ENCODE measurements around the gene RALB. TPM values are rescaled to one million over a fixed set of nuclear protein-coding genes. Genes with fewer than 3 reads are reported as not detected.

Gene RALB
- total RNA-seq, 2 donors from 2014 or later, result 37.1 to 45.8 TPM

- H3K4me3 ChIP-seq (ENCODE audit: low read length), result no peak overlapping the region
- peaks cover 18% of the 10 kb centered on the region for H3K4me1 ChIP-seq (ENCODE audit: control insufficient read depth, insufficient read depth, low read length)
- H3K27ac Mint-ChIP-seq, result peak overlapping the region; percentile 48
- no peak overlapping the region for H3K27ac ChIP-seq (ENCODE audit: low read depth, low read length)
- DNase-seq, result peak; percentile 20
- no peaks in the 10 kb centered on the region for H3K27me3 ChIP-seq (ENCODE audit: control insufficient read depth, insufficient read depth, low read length, poor library complexity, severe bottlenecking)
- H3K9me3 Mint-ChIP-seq, result no peaks in the 10 kb centered on the region
- peaks cover 3% of the 10 kb centered on the region for H3K27me3 Mint-ChIP-seq (ENCODE audit: insufficient read depth)
- H3K9me3 ChIP-seq (ENCODE audit: control insufficient read depth, low read length), result no peaks in the 10 kb centered on the region
- H3K36me3 ChIP-seq (ENCODE audit: control insufficient read depth, insufficient read depth, low read length), result no peaks in the 10 kb centered on the region
- H3K4me3 Mint-ChIP-seq, result no peak overlapping the region
- 74% methylated on average over 5 of the region's 5 CpGs; no CpG with 5 or more reads in 1 of the 2 experiments for WGBS, 2 experiments (ENCODE audit: insufficient coverage in 1 of 2, insufficient read length in 1 of 2)
- no peaks in the 10 kb centered on the region for H3K36me3 Mint-ChIP-seq (ENCODE audit: low read depth)
- no peak for TF ChIP-seq CTCF (conservative IDR thresholded peaks at IDR 0.05)
- H3K9ac ChIP-seq (ENCODE audit: extremely low read depth, low read length, poor library complexity, severe bottlenecking), result no peak overlapping the region
- H3K4me1 Mint-ChIP-seq, result peaks cover 28% of the 10 kb centered on the region
Observed at GRCh38 chr2:120236791-120237190, 15.9 kb upstream of the RALB start.

- no peak overlapping the region for H3K27ac ChIP-seq (ENCODE audit: low read depth, low read length)
Observed at GRCh38 chr2:120237491-120237902, 15.2 kb upstream of the RALB start.

GRCh38 chr2:120238728-120239487 lies 13.7 kb upstream of the RALB start:
- Mint-ChIP-seq H3K9me3 (no peaks in the 10 kb centered on the region), H3K27me3 (ENCODE audit: insufficient read depth) (peaks cover 3% of the 10 kb centered on the region), H3K4me3 (no peak overlapping the region), H3K36me3 (ENCODE audit: low read depth) (no peaks in the 10 kb centered on the region), H3K27ac (peak overlapping the region; percentile 94), H3K4me1 (peaks cover 28% of the 10 kb centered on the region)
- Histone ChIP-seq H3K4me3 (ENCODE audit: low read length) (no peak overlapping the region), H3K36me3 (ENCODE audit: control insufficient read depth, insufficient read depth, low read length) (no peaks in the 10 kb centered on the region), H3K27ac (ENCODE audit: low read depth, low read length) (no peak overlapping the region), H3K9me3 (ENCODE audit: control insufficient read depth, low read length) (no peaks in the 10 kb centered on the region), H3K27me3 (ENCODE audit: control insufficient read depth, insufficient read depth, low read length, poor library complexity, severe bottlenecking) (no peaks in the 10 kb centered on the region), H3K4me1 (ENCODE audit: control insufficient read depth, insufficient read depth, low read length) (peaks cover 18% of the 10 kb centered on the region), H3K9ac (ENCODE audit: extremely low read depth, low read length, poor library complexity, severe bottlenecking) (no peak overlapping the region)
- TF ChIP-seq CTCF (conservative IDR thresholded peaks at IDR 0.05), result no peak
- WGBS, 2 experiments (ENCODE audit: insufficient coverage in 1 of 2, insufficient read length in 1 of 2), result 89 to 91% methylated on average over 15 to 22 of the region's 22 CpGs
- DNase-seq, result peak; percentile 58

More at GRCh38 chr2:120237491-120237902, 15.2 kb upstream of the RALB start:
- Mint-ChIP-seq H3K27me3 (ENCODE audit: insufficient read depth) (peaks cover 3% of the 10 kb centered on the region), H3K27ac (peak overlapping the region; percentile 48), H3K36me3 (ENCODE audit: low read depth) (no peaks in the 10 kb centered on the region), H3K4me1 (peaks cover 28% of the 10 kb centered on the region), H3K9me3 (no peaks in the 10 kb centered on the region), H3K4me3 (no peak overlapping the region)
- TF ChIP-seq CTCF (conservative IDR thresholded peaks at IDR 0.05), result no peak
- Histone ChIP-seq H3K27me3 (ENCODE audit: control insufficient read depth, insufficient read depth, low read length, poor library complexity, severe bottlenecking) (no peaks in the 10 kb centered on the region), H3K4me3 (ENCODE audit: low read length) (peak overlapping the region; percentile 7), H3K4me1 (ENCODE audit: control insufficient read depth, insufficient read depth, low read length) (peaks cover 18% of the 10 kb centered on the region), H3K9me3 (ENCODE audit: control insufficient read depth, low read length) (no peaks in the 10 kb centered on the region), H3K9ac (ENCODE audit: extremely low read depth, low read length, poor library complexity, severe bottlenecking) (no peak overlapping the region), H3K36me3 (ENCODE audit: control insufficient read depth, insufficient read depth, low read length) (no peaks in the 10 kb centered on the region)
- 83 to 85% methylated on average over 7 to 10 of the region's 10 CpGs for WGBS, 2 experiments (ENCODE audit: insufficient coverage in 1 of 2, insufficient read length in 1 of 2)
- peak; percentile 62 for DNase-seq
